Hematopoietic multipotent progenitor cell treated with erythropoietin and hydrocortisone succinate and interleukin-3 and kit ligand, for 8 days (in vitro differentiated cells): ENCODE results near the gene WNT9B.

Experiments
- DNase-seq: peaks from one replicate; pipeline ENCODE4 v3.0.0-alpha.2; 2015

WNT9B gene

DNA sequence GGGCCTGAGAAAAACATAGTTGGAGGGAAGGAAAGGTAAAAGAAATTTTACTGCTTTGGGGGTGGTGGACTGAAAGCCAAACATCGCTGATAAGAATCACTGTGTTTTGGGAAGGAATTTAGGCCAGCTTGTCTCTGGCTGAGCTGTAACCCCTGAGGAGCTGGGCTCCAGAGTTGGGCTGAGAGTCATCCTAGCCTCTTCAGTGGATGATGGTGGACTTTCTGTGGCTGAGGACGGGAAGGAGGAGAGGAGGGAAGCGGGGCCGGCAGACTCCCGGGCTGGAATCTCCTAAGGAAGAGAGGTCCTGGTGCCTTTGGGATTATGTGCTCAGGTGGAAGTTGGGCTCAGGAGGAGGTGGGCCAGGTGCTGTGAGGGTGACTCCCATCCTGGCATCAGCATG, 8.6 kb downstream of the WNT9B start:
- DNase-seq: no peak

DNA sequence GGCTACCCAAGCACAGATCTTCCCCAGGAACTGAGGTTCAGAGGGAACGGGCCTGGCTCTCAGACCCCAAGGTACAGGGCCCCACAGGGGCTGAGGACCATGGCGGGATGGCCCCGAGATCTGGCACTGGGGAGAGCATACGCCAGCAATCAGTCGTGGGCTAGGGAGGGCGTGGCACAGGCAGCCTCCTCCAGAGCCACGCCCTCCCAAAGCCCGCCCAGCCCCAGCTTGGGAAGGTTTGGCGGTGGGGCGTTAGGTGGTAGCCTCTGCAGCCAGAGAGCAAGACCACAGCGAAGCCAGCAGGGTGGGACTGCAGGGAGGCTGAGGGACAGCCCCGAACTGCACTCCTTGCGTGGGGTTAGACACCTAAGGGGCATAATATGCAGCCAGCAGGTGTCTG, 11.6 kb downstream of the WNT9B start:
- DNase-seq: peak; percentile 21

DNA sequence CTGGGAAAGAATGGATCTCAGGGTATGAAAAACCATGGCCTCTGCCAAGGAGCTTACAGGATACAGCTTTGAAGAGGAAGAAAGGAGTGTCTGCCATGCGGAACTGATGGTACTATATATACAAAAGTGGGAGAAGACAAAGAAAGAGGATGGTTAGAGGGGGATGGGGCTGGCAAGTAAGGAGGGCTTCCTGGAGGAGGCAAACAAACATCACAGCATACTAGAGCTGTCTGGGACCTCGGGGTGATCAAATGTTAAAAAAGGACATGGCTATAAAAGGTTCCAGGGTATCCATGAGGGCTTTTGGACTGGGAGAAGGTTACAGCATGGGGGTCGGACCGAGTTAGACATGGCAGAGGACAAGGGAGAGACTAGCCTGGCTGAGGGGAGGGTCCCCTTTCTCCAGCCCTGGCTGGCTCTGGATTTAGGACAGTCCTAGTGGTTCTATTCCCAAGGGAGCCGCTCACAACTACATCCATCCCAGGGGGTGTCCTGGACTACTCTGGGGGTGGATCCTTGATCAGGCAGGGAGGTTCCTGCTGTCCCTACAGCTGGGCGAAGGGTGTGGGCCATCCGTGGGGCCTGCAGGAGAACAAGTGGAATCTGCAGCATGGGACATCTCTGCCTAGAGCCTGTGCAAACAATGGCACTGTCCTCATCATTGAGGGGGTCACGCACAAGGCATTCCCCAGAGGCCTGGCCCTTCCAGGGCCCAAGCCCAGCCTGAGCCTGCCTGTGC, 12.2 kb downstream of the WNT9B start:
- DNase-seq: no peak

GRCh38 chr17:46865100-46865499, 13.7 kb downstream of the WNT9B start:
- no peak for DNase-seq

DNA sequence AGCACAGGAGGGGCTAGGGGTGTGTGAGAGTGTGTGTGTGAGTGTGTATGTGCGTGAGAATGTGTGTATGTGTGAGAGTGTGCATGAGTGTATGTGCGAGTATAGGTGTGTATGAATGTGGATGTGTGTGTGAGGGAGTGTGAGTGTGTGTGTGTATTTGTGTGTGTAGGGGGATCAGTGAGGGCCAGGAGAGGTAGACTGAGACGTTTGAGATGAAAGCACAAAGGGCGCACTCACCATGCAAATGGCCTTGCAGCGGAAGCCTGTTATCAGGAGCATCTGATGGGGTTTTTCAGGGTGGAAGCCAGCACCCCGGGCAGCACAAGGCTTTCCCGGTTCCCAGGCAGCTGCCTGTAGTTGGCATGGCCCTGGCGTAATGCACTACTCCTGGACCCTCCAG, 14.9 kb downstream of the WNT9B start:
- DNase-seq: no peak

DNA sequence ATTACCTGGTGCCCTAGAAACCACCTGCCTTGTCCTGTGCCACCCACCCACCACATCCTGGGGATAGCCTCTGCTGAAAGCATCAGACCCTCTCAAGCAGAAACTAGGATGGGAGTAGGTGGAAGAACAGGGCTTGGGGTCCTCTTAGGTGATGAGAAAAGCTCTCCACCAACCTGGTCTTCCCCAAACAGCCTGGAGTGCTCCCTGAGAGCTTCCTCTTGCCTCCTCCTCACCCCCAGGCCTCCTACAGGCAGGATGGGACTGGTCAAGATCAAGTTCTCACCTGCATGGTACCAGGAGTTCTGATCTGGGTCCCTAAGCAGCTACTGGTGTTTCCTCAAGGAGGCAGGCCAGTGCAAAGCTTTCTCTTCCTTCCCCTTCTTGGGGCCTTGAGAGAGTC, 15.4 kb downstream of the WNT9B start:
- DNase-seq: no peak

DNA sequence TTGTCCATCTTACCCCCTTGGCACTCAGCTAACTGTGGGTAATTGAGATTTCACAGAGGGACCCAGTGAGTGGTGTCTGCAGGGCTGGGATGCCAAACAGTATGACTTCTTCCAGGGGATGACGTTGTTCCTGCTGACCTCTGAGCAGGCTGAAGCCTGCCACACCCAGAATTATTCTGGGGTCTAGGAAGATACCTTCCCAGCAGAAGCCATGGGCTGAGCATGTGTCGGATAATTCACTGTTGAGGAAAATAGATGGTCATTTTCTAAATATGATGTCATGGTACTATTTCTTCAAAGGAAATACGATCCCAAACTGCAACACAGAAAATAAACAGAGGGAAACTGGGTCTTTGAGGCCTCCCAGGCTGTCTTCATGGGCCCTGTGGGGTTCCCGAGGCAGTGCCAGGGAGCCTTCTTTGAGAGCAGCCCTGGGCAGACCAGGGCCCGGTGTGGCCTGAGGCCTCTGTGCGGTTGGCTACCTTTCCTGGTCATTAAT, 17.4 kb downstream of the WNT9B start:
- DNase-seq: no peak

- no peak for DNase-seq
These were observed 17.9 kb downstream of the WNT9B start for GRCh38 chr17:46869296-46869695.

DNA sequence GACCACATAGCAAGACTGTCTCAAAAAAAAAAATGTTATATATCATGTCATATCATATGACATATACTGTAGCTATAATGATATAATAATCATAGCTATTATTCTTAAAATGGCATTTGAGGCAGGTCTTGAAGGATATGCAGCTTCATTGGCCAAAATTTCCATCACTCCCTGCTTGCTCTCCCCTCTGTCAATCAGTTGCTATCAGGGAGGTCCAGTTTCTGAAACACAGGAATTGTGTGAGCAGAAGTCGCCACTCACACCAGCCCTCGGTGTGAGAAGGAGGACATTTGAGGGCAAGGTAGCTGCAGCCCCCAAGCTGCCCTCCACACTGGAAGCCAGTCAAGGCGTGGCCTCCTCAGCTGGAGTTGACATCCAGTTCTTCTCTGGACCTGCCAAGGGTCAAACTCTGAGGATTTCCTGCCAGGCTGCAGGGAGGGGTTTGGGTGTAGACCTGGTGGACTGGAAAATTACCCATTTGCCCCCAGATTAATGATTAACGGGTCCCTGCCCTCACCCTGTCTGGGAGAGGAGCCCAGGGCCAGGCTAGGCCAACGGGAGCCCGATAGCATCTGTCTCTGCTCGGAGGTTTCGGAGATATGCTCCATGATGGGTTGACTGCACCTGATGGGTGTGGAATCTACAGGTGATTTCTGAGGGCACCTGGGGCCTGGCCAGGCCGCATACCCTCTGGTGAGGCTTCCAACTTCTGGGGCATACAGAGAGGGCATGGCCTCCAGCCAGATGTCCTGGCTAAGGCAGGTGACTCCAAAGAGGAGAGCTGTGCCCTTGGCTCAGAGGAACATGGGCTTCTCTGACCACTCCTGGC, 18.8 kb downstream of the WNT9B start:
- no peak for DNase-seq

DNA sequence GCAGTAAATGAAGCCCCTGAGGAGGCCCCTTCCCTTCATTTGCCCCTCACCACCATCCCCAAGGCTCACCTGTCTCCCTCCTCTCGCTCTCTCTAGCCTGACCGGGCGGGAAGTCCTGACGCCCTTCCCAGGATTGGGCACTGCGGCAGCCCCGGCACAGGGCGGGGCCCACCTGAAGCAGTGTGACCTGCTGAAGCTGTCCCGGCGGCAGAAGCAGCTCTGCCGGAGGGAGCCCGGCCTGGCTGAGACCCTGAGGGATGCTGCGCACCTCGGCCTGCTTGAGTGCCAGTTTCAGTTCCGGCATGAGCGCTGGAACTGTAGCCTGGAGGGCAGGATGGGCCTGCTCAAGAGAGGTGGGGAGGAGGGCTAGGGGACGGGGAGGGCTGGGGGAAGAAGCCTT, 21.0 kb downstream of the WNT9B start:
- DNase-seq: no peak

DNA sequence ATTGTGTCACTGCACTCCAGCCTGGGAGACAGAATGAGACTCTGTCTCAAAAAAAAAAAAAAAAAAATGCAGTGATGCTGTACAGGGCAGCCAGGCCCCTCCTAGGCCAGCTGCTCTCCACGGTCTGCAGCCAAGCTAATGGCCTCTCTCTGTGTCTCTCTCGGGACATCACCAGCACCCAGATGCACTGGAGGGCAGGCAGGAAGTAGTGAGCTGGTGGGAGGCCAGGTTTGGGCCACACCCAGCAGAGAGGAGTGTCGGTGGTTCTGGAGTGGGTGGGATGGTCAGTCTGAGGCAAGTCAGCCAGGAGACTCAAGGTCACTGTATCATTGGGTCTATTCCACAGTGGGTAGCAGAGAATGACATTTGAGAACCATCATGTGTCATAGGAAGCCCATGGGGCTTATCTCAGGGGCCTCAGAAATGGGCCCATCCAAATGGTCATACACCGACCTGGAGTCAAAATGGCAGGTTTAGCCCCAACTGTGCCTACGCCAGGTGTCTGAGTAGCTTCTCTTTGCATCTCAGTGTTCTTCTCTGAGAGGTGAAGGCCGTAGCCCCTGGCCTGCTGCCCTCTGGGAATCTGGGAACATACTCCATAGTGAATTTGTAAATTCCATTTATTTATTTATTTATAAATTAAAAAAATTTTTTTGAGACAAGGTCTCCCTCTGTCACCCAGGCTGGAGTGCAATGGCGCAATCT, 22.7 kb downstream of the WNT9B start:
- DNase-seq: no peak

DNA sequence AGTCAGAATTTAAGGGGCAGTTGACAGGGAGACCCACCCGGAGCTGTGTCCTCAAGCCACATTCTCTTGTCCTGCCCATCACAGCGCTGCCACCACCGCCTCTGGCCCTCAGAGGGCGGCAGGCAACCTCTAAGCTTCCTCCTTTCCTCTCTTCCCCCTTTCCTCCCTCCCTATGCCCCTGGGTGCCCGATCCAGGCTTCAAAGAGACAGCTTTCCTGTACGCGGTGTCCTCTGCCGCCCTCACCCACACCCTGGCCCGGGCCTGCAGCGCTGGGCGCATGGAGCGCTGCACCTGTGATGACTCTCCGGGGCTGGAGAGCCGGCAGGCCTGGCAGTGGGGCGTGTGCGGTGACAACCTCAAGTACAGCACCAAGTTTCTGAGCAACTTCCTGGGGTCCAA, 23.5 kb downstream of the WNT9B start:
- no peak for DNase-seq

- no peak for DNase-seq
These were observed 24.5 kb downstream of the WNT9B start for GRCh38 chr17:46875849-46876352.

DNA sequence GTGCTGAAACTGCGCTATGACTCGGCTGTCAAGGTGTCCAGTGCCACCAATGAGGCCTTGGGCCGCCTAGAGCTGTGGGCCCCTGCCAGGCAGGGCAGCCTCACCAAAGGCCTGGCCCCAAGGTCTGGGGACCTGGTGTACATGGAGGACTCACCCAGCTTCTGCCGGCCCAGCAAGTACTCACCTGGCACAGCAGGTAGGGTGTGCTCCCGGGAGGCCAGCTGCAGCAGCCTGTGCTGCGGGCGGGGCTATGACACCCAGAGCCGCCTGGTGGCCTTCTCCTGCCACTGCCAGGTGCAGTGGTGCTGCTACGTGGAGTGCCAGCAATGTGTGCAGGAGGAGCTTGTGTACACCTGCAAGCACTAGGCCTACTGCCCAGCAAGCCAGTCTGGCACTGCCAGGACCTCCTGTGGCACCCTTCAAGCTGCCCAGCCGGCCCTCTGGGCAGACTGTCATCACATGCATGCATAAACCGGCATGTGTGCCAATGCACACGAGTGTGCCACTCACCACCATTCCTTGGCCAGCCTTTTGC, 25.0 kb downstream of the WNT9B start:
- DNase-seq: peak; percentile 9

- DNase-seq: no peak
These were observed 25.5 kb downstream of the WNT9B start for GRCh38 chr17:46876926-46877325.

DNA sequence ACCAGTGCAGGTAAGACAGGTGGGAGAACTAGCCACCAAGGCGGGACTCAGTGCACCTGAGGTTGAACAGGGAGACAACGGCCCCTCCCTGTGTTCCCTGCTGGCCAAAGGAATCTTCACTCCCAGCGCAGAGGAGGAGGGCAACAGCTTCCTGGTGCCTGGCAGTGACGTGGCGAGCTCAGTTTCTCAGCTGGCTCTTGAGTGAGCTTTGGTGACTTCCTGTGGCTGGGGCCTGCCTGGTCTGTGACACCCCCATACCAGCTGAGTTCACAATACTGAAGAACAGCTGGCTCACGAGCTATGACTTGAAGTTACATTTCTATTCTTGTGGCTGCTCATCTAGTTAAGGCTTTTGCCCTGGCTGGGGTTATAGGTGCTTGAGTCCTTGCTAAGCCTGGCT, 26.1 kb downstream of the WNT9B start:
- no peak for DNase-seq

- no peak for DNase-seq
These were observed 26.7 kb downstream of the WNT9B start for GRCh38 chr17:46878055-46878454.

GRCh38 chr17:46879101-46879500, 27.7 kb downstream of the WNT9B start:
- no peak for DNase-seq

DNA sequence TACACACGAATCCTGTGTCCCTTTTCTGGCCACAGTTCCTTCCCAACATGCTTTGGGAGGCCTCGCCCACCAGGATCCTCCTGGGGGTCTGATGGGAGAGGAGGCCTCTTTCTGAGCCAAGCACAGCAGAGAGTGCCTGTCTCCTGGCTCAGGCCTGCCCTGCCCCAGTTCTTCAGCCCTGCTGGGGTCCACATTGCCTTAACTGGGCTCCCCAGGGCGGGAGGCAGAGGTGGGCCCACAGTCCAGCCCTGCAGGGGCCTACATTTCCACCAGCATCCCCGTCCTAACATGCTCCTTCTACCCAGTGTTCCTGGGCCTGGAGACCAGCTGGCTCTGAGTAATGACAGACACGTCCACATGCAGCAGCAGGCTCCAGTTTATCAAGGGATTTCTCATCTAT, 29.6 kb downstream of the WNT9B start:
- no peak for DNase-seq

DNA sequence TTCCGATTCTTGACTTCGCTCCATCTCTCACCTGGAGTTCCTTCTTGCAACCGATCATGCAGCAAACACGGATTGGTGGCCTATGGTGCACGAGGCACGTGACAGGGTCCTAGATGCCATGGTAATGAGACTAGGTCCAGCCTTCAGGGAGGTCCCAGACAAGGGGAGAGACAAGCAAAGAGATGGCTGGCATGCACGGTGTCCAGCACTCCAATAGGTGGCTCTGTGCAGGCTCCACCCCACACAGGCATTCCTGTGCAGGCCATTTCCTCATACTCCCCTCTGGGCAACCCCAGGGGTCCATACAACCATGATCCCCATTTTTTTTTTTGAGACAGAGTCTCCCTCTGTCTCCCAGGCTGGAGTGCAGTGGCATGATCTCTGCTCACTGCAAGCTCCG, 31.3 kb downstream of the WNT9B start:
- DNase-seq: no peak

DNA sequence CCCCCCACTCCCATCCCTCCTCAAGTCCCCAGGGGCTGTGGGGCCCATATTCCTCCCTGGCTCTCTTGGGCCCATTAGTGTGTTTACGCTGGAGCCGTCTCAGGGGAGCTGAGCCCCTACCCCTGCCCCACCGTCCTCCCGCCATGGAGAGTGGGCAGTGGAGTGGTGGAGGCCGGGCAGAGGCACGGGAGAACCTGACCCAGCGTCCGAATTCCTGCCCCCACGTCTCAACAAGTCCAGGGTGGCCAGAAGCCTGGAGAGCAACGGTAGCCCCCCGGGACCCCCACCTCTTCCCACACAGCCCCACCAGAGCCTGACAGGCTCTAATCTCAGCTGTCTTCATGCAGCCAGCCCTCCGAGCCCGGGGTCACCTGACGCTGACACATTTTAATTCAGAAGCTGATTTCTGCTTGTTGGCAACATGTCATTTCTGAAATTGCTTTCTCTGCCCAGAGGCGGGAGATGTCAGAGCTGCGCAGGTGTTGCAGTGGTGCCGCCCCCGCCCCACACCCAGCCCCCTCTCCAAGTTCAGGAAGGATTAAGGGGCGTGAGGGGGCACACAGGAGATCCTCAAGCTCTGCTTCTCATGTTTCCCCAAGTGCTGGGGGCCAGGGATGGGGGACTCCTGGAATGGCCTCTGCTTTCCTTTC, 32.6 kb downstream of the WNT9B start:
- DNase-seq: no peak

GRCh38 chr17:46884552-46884951, 33.2 kb downstream of the WNT9B start:
- DNase-seq: no peak
